Activated naive CD4-positive, alpha-beta T cell treated with anti-CD3 and anti-CD28 coated beads, Interleukin-2, amount 50 U/mL, for 24 hours (primary cell): ENCODE results near the gene ZMIZ2.
"Not testable (repeated sequence)": the region's sequence is repeated elsewhere in the genome, so short reads cannot be mapped to it uniquely, and the experiment has no call there.

Experiments used
- H3K27ac Mint-ChIP-seq: one replicate; pipeline ENCODE4 v1.8.0; 2021; ENCODE audit warnings: mild to moderate bottlenecking, mixed read lengths
- H3K27me3 Mint-ChIP-seq: one replicate; pipeline ENCODE4 v1.8.0; 2021; ENCODE audit warnings: mixed read lengths
- H3K36me3 Mint-ChIP-seq: one replicate; pipeline ENCODE4 v1.8.0; 2021; ENCODE audit warnings: mixed read lengths
- H3K4me1 Mint-ChIP-seq: one replicate; pipeline ENCODE4 v1.8.0; 2021; ENCODE audit warnings: mixed read lengths
- H3K4me3 Mint-ChIP-seq: one replicate; pipeline ENCODE4 v1.8.0; 2021; ENCODE audit warnings: mild to moderate bottlenecking, mixed read lengths
- H3K9me3 Mint-ChIP-seq: one replicate; pipeline ENCODE4 v1.8.0; 2021; ENCODE audit warnings: mixed read lengths

ZMIZ2 gene

GRCh38 chr7:44772440-44772839 lies 23.8 kb downstream of the ZMIZ2 start:
- Mint-ChIP-seq H3K4me1 (peaks cover 41% of the 10 kb centered on the region), H3K4me3 (no peak overlapping the region), H3K27me3 (no peaks in the 10 kb centered on the region), H3K9me3 (no peaks in the 10 kb centered on the region), H3K36me3 (peaks cover 2% of the 10 kb centered on the region), H3K27ac (no peak overlapping the region)

GRCh38 chr7:44772867-44773266 lies 24.2 kb downstream of the ZMIZ2 start:
- Mint-ChIP-seq H3K4me1 (peaks cover 37% of the 10 kb centered on the region), H3K4me3 (no peak overlapping the region), H3K36me3 (peaks cover 2% of the 10 kb centered on the region), H3K9me3 (no peaks in the 10 kb centered on the region), H3K27me3 (no peaks in the 10 kb centered on the region), H3K27ac (no peak overlapping the region)

- H3K9me3 Mint-ChIP-seq, H3K27ac Mint-ChIP-seq, H3K4me3 Mint-ChIP-seq, H3K27me3 Mint-ChIP-seq, H3K36me3 Mint-ChIP-seq: not testable (repeated sequence)
- peaks cover 21% of the 10 kb centered on the region for H3K4me1 Mint-ChIP-seq
Measured at GRCh38 chr7:44774486-44774885, 25.8 kb downstream of the ZMIZ2 start.

GRCh38 chr7:44775383-44776107 lies 26.9 kb downstream of the ZMIZ2 start:
- Mint-ChIP-seq H3K27me3 (no peaks in the 10 kb centered on the region), H3K27ac (no peak overlapping the region), H3K4me1 (peaks cover 11% of the 10 kb centered on the region), H3K4me3 (no peak overlapping the region), H3K9me3 (no peaks in the 10 kb centered on the region), H3K36me3 (no peaks in the 10 kb centered on the region)

- no peak overlapping the region for H3K4me3 Mint-ChIP-seq
- H3K4me1 Mint-ChIP-seq = peaks cover 5% of the 10 kb centered on the region
- H3K36me3 Mint-ChIP-seq = no peaks in the 10 kb centered on the region
- no peaks in the 10 kb centered on the region for H3K9me3 Mint-ChIP-seq
- H3K27me3 Mint-ChIP-seq = no peaks in the 10 kb centered on the region
- no peak overlapping the region for H3K27ac Mint-ChIP-seq
Measured at GRCh38 chr7:44776211-44776610, 27.6 kb downstream of the ZMIZ2 start.

- peaks cover 6% of the 10 kb centered on the region for H3K9me3 Mint-ChIP-seq
- H3K4me3 Mint-ChIP-seq = no peak overlapping the region
- no peaks in the 10 kb centered on the region for H3K4me1 Mint-ChIP-seq
- no peak overlapping the region for H3K27ac Mint-ChIP-seq
- H3K36me3 Mint-ChIP-seq = peaks cover 4% of the 10 kb centered on the region
- no peaks in the 10 kb centered on the region for H3K27me3 Mint-ChIP-seq
Measured at GRCh38 chr7:44782460-44782859, 33.8 kb downstream of the ZMIZ2 start.

GRCh38 chr7:44783407-44783806 lies 34.8 kb downstream of the ZMIZ2 start:
- Mint-ChIP-seq H3K36me3 (peaks cover 4% of the 10 kb centered on the region), H3K4me1 (no peaks in the 10 kb centered on the region), H3K4me3 (no peak overlapping the region), H3K9me3 (peaks cover 6% of the 10 kb centered on the region), H3K27ac (no peak overlapping the region), H3K27me3 (no peaks in the 10 kb centered on the region)

GRCh38 chr7:44784364-44784763 lies 35.7 kb downstream of the ZMIZ2 start:
- Mint-ChIP-seq H3K27ac (no peak overlapping the region), H3K27me3 (no peaks in the 10 kb centered on the region), H3K36me3 (peaks cover 4% of the 10 kb centered on the region), H3K4me1 (no peaks in the 10 kb centered on the region), H3K4me3 (no peak overlapping the region), H3K9me3 (peaks cover 6% of the 10 kb centered on the region)

GRCh38 chr7:44785218-44785617 lies 36.6 kb downstream of the ZMIZ2 start:
- not testable (repeated sequence) for H3K36me3 Mint-ChIP-seq, H3K27me3 Mint-ChIP-seq, H3K4me1 Mint-ChIP-seq, H3K4me3 Mint-ChIP-seq, H3K9me3 Mint-ChIP-seq, H3K27ac Mint-ChIP-seq

- no peak overlapping the region for H3K4me3 Mint-ChIP-seq
- peaks cover 6% of the 10 kb centered on the region for H3K9me3 Mint-ChIP-seq
- H3K4me1 Mint-ChIP-seq = no peaks in the 10 kb centered on the region
- H3K36me3 Mint-ChIP-seq = peaks cover 4% of the 10 kb centered on the region
- no peaks in the 10 kb centered on the region for H3K27me3 Mint-ChIP-seq
- no peak overlapping the region for H3K27ac Mint-ChIP-seq
Measured at GRCh38 chr7:44787041-44787440, 38.4 kb downstream of the ZMIZ2 start.

- Mint-ChIP-seq H3K4me3 (no peak overlapping the region), H3K27ac (no peak overlapping the region), H3K4me1 (no peaks in the 10 kb centered on the region), H3K9me3 (peaks cover 6% of the 10 kb centered on the region), H3K27me3 (no peaks in the 10 kb centered on the region), H3K36me3 (peaks cover 4% of the 10 kb centered on the region)
Measured at GRCh38 chr7:44787762-44788161, 39.1 kb downstream of the ZMIZ2 start.

GRCh38 chr7:44789990-44790389 lies 41.3 kb downstream of the ZMIZ2 start:
- Mint-ChIP-seq H3K27me3 (no peaks in the 10 kb centered on the region), H3K4me3 (no peak overlapping the region), H3K9me3 (no peaks in the 10 kb centered on the region), H3K27ac (no peak overlapping the region), H3K4me1 (no peaks in the 10 kb centered on the region), H3K36me3 (no peaks in the 10 kb centered on the region)

GRCh38 chr7:44791278-44792219 lies 42.9 kb downstream of the ZMIZ2 start:
- no peaks in the 10 kb centered on the region for H3K36me3 Mint-ChIP-seq
- no peak overlapping the region for H3K27ac Mint-ChIP-seq
- H3K4me3 Mint-ChIP-seq = no peak overlapping the region
- no peaks in the 10 kb centered on the region for H3K4me1 Mint-ChIP-seq
- no peaks in the 10 kb centered on the region for H3K27me3 Mint-ChIP-seq
- no peaks in the 10 kb centered on the region for H3K9me3 Mint-ChIP-seq

GRCh38 chr7:44793919-44794318 lies 45.3 kb downstream of the ZMIZ2 start:
- no peaks in the 10 kb centered on the region for H3K9me3 Mint-ChIP-seq
- peaks cover 12% of the 10 kb centered on the region for H3K4me1 Mint-ChIP-seq
- H3K36me3 Mint-ChIP-seq = peaks cover 14% of the 10 kb centered on the region
- H3K27ac Mint-ChIP-seq = no peak overlapping the region
- no peak overlapping the region for H3K4me3 Mint-ChIP-seq
- H3K27me3 Mint-ChIP-seq = no peaks in the 10 kb centered on the region

- no peak overlapping the region for H3K27ac Mint-ChIP-seq
- H3K4me1 Mint-ChIP-seq = peaks cover 13% of the 10 kb centered on the region
- no peaks in the 10 kb centered on the region for H3K9me3 Mint-ChIP-seq
- H3K4me3 Mint-ChIP-seq = no peak overlapping the region
- H3K36me3 Mint-ChIP-seq = peaks cover 14% of the 10 kb centered on the region
- no peaks in the 10 kb centered on the region for H3K27me3 Mint-ChIP-seq
Measured at GRCh38 chr7:44794331-44794730, 45.7 kb downstream of the ZMIZ2 start.

- H3K27ac Mint-ChIP-seq = peak overlapping the region; percentile 97
- H3K4me3 Mint-ChIP-seq = peak overlapping the region; percentile 100
- H3K9me3 Mint-ChIP-seq = no peaks in the 10 kb centered on the region
- peaks cover 26% of the 10 kb centered on the region for H3K4me1 Mint-ChIP-seq
- peaks cover 24% of the 10 kb centered on the region for H3K36me3 Mint-ChIP-seq
- H3K27me3 Mint-ChIP-seq = no peaks in the 10 kb centered on the region
Measured at GRCh38 chr7:44796034-44796503, 47.4 kb downstream of the ZMIZ2 start.
